DMS153 treated with DMSO at 0.1 percent for 48 hours (cell line): ENCODE measurements around the gene MST1R.
"Not testable (repeated sequence)": the region's sequence is repeated elsewhere in the genome, so short reads cannot be mapped to it uniquely, and the experiment has no call there.

Experiments used
- DNase-seq: peaks from one replicate; lab custom pipeline; 2025; ENCODE audit not compliant: unreplicated experiment; lab: John Stamatoyannopoulos, UW

MST1R gene

GRCh38 chr3:49911611-49912010 lies 7.9 kb upstream of the MST1R start:
- no peak for DNase-seq

- DNase-seq = no peak
Measured at GRCh38 chr3:49911124-49911420, 7.4 kb upstream of the MST1R start.

GRCh38 chr3:49910409-49911123 lies 6.9 kb upstream of the MST1R start:
- no peak for DNase-seq

DNA sequence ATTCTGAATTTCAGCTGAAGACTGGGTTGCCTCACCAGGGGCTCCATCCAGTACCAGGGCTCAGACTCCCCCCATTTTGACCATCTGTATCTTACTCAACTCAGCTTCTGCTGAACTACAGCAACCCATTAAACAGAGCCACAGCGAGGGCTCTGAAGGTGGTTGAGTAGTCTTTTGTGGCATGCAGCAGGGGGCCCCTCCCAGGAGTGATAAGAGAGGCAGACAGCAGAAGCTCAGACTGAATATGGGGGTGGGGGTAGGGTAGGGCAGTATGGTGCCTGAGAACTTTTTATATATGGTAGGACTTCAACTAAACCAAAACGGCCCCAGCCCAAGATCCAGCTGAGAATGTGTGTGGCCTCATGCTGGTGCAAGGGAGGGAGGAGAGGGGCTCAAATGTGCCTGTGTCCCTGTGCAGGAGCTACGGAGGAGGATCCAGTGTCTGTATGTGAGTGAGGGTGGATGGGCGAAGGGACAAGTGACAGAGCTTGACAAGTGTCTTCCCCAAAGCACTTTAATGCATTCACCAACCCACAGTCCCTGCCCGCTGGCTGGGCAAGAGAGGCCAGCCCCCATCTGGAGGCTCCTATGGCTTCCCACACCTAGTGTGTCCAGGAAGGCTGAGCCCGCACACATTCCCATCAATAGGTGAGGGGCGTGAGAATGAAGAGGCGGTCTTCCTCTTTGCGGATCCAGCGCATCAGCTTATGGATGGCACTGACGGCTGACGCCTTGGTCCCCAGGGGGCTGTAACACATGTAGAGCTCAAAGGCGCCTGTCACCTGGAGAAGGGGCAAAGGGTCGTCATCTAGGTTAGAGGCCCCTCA lies 4.9 kb upstream of the MST1R start:
- no peak for DNase-seq

DNA sequence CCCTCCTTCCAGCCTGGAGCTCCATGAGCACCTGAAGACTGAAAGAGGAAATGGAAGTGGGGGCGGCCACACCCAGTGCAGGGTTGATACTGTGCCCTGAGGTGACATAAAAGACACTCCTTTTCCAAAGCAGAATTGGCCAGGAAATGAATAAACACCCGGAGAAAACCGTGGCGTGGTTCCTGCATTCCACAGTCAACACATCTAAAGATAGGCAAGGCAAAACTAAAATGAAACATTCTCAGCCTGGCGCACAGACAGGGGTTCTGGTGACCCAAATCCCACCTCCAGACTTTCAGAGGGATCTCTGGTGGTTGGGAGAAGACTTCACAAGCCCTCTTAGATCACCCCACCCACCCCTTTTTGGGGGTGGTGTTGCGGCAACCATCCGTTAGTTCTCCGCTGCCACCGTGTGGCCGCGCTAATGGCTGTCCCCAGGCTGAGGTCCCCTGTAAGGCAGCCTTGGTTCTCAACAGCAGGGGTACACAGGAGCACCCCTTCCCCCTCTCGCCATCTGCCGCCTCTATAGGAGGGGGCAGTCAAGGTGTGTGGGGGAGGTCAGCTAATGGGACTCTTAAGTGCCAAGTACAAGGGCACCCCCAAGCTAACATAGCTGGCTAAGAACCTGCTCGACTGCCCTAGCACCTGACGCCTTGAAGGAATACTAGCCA lies 2.5 kb upstream of the MST1R start:
- no peak for DNase-seq

GRCh38 chr3:49904448-49904847 lies 775 bp upstream of the MST1R start:
- not testable (repeated sequence) for DNase-seq

DNA sequence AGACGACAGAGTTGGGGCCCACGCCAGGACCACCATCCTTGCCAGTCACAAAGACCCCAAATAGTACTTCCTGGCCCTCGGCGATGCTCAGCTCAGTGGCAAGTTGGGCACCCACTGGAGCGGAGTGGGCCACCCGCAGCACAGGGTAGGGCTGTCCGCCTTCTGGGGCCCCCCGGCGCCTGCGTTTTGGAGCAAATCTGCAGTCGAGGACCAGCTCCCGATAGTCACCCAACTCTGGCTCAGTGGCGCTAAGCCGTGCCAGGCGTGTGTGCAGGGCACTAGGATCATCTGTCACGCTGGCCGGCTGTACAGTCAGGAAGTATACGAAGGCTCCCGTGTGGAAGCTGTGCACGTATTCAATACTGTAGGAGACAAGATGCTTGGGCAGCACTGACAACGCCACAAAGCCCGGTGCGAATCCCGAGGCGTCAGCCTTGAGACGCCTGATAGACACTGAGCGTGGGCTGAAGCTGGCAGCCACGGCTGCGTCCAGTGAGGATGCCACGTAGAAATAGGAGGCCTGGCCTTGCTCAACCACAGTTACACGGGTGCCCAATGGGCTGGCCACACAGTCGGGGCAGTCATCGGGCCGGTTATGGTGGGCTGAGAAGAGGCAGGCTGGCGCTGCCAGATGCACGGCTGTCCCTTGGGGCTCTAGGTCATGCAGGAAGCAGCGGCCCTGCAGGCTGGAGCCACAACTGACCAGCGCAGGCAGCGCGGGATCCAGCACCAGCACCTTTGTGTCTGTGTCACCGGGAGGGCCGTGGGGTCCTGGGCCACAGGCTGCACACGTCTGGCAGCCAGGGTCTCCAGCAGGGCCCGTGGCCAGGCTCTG lies 945 bp downstream of the MST1R start:
- no peak for DNase-seq

GRCh38 chr3:49901366-49902339 lies 2.0 kb downstream of the MST1R start:
- DNase-seq = no peak

- no peak for DNase-seq
Measured at GRCh38 chr3:49900491-49901153, 3.1 kb downstream of the MST1R start.

DNA sequence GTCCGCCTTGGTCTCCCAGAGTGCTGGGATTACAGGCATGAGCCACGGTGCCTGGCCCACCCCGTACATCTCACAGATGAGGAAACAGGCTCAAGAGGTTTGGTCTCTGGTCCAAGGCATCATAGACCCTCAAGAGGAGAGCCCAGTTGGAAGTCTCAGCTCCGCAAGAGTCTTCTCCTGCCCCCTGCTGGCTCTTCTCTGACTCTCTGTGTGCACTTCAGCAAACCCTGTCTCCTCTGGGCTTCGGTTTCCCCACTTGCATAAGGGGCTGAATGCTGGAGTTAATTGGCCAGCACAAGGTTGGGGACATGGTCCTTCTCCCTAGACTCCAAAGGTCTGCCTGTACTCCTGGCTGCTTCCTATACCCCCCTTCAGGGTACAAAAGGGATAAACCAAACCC lies 3.9 kb downstream of the MST1R start:
- no peak for DNase-seq

DNA sequence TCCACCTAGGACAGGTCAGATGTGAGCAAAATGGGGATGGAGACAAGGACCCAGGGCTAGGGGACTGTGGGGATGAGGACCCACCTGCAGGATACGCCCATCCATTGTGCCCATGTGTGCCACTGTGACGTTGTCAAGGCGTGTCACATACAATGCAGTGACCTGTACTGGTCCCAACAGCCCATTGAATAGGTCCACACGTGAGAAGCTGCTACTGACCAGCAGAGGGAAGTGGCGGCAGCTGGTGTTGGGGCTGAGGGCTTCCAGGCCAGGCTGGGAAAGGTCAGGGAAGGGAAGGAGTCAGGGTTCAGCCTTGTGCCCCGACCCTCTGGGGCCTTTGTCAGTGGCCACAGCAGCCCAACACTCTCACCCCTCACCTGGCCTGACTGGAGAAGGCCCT lies 4.7 kb downstream of the MST1R start:
- no peak for DNase-seq

GRCh38 chr3:49896345-49896744 lies 7.3 kb downstream of the MST1R start:
- DNase-seq = no peak

- no peak for DNase-seq
Measured at GRCh38 chr3:49895791-49896190, 7.9 kb downstream of the MST1R start.

DNA sequence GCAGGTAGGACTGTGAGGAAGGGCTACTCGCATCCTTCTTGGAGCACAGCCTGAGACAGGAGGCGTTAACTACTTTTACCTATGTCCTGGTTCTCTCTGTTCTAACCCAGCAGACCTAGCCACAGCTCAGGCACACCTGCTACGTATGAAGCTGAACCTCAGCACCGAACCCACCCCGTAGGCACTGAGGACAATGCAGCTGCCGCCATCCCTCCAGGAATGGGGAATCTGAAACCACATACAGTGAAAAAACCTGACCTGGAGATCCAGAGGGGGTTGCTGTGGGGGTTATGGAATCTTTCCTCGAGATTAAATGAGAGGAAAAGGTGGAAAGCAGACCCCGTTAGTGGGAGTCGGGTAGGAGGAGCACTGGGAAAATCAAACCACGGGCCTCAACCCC lies 14.4 kb downstream of the MST1R start:
- DNase-seq = no peak

DNA sequence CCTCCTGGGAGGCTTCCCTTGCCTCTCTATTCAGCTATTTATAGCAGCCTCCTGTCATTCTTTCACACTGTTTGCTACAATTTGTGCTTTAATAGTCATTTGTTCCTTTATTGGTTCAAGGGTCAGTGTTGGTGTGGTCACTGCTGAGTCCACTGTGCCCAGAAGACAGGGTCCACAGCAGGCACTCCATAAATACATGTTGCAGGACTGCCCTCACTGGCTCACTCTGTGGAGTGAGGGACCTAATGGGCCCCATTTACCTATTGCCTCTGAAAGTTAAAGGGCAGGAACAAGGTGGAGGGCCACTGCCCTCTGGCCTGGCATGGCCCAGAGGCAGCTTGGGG lies 16.8 kb downstream of the MST1R start:
- DNase-seq = no peak

DNA sequence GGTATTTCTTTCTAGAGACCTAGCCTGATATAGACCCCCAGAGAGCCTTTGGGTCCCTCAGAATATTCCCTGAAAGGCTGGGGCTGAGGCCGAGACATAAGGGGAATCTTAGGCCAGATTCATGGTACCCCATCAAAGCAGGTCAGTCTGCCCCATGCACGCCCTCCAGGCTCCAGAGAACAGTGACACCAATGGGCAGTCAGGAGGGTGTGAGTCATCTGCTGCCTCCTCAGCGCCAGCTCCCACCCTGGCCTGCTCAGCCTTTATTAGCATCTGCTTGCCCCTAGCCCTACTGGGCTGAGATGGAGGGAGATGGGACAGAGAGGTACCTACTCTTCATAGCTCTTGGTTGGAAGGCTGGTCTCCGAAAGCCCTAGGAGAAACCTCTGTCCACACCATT lies 19.7 kb downstream of the MST1R start:
- DNase-seq = no peak

GRCh38 chr3:49882166-49882565 lies 21.5 kb downstream of the MST1R start:
- no peak for DNase-seq

DNA sequence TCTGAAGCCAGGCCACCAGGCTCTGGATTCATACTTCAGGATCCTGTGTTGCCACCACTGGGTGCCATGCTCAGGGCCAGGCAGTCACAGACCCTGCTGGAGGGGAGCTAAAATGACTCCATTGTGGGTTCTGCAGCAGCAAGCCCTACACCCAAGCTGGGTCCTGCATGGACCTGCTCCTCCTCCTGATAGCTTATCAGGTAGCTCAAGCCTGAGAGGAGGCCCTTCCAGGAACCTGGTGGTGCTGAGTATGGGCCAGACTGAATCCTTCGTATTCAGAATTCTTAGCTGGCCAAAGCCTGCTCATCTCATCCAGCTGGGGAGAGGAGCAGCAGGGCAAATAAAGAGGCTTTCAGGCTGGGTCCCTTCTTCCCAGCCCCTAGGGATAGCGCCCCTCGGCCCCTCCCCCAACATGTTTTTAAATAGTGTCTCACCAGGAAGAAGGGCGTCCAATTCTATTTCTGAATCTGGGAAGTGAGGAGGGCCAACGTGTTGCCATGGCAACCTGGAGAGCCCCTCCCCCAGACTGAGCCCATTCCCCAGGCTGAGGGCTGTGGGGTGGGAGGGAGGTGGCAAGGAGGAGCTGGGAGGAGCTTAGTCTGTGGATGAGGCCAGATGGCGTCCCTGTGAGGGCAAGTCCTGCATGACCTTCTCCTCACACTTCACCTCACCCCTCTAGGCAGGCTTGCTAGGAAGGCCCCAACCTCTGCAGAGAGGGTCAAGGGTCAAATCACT lies 22.9 kb downstream of the MST1R start:
- no peak for DNase-seq

DNA sequence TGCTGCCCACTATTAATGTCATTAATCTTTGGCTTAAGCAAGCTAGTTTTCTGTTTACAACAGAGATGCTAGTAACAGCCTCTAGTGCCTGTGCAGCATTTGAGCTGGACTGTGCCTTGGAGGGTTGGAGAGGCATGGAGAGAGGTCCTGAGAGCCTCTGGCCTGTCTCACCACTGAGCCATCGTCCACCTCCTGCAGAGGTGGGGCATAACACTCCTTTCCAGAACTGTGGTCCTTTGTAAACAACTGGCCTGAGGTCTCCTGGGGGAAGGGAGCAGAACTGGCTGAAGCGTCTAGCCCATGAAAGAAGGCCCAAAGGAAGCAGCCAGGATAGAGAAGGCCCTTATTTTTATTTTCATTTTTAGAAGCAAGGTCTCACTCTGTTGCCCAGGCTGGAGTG lies 24.0 kb downstream of the MST1R start:
- no peak for DNase-seq
